Measurements from ENCODE around the gene NR6A1. TPM values are rescaled to one million over a fixed set of nuclear protein-coding genes. Genes with fewer than 3 reads are reported as not detected.

NR6A1 gene
- polyA plus RNA-seq, 4 donors: 0.30 to 1.4 (median 1.0) TPM

Other genes starting within 250 kb of the NR6A1 start
- 10 to 100 TPM; 22.1 to 30.9 (median 24.9) TPM for gene OLFML2A, start 5.8 kb upstream of the NR6A1 start, polyA plus RNA-seq (ENCODE audit: insufficient read length in 4 of 4)
- gene WDR38, start 82.1 kb upstream of the NR6A1 start, polyA plus RNA-seq (ENCODE audit: insufficient read length in 4 of 4): under 1 TPM; 0.11 to 0.60 (median 0.25) TPM
- 1,000 to 10,000 TPM in 1 of 4 donors, 100 to 1,000 TPM in 3; 758 to 1,072 (median 879) TPM for gene RPL35, start 90.6 kb upstream of the NR6A1 start, polyA plus RNA-seq (ENCODE audit: insufficient read length in 4 of 4)
- 10 to 100 TPM; 24.1 to 41.3 (median 36.4) TPM for gene ARPC5L, start 90.8 kb upstream of the NR6A1 start, polyA plus RNA-seq (ENCODE audit: insufficient read length in 4 of 4)
- 10 to 100 TPM; 12.8 to 19.3 (median 16.4) TPM for gene GOLGA1, start 169.8 kb upstream of the NR6A1 start, polyA plus RNA-seq (ENCODE audit: insufficient read length in 4 of 4)

Data from left renal pelvis (tissue), 4 donors.